A549 (cell line): ENCODE results near the gene FSTL5. TPM values are rescaled to one million over a fixed set of nuclear protein-coding genes. Genes with fewer than 3 reads are reported as not detected.

ENCODE experiments used
- ATAC-seq, 2 experiments: fragments of 200-7000 bp in 1 of 2; fragments of >200 bp in 1 of 2; cut with Nextera tagmentation in 1 of 2; cut with Tn5 transposase in 1 of 2; 3 replicates each; pipeline versions ENCODE4 v1.8.0 to v1.9.1; 2018 to 2020; ENCODE audit warnings: mild to moderate bottlenecking in 1 of 2, moderate library complexity in 1 of 2
- CTCF ChIA-PET: fragments of 300-600 bp; sonication (Branson Sonifier 250); formaldehyde crosslinking; extraction: SDS; loops from one replicate; lab custom pipeline; 2021; ENCODE audit warnings: antibody characterized with exemption, inconsistent platforms; lab: Yijun Ruan, JAX
- POLR2A ChIA-PET: fragments of 350-600 bp; formaldehyde crosslinking; extraction: SDS; loops from one replicate; lab custom pipeline; 2021; ENCODE audit warnings: antibody characterized with exemption, inconsistent platforms; lab: Yijun Ruan, JAX
- DNase-seq, 2 experiments: peaks; one replicate each; pipeline versions ENCODE4 v3.0.0 to v3.0.0-alpha.2; 2011 to 2016; ENCODE audit warnings: low read depth in 1 of 2, low spot score in 1 of 2
- FAIRE-seq: peaks from 2 replicates; lab custom pipeline; 2011; peaks lifted over from hg19 to GRCh38; lab: Jason Lieb, UNC
- H3K27ac ChIP-seq, 2 experiments: fragments of >200 bp; sonication (Bioruptor Twin); formaldehyde crosslinking; 3 replicates each; pipeline ENCODE4 v1.5.1; 2016 to 2017
- H3K4me1 ChIP-seq: fragments of >200 bp; sonication (Bioruptor Twin); formaldehyde crosslinking; 3 replicates; pipeline ENCODE4 v1.6.1; 2016
- H3K4me2 ChIP-seq: fragments of >200 bp; sonication (Bioruptor Twin); formaldehyde crosslinking; 3 replicates; pipeline ENCODE4 v1.6.1; 2016
- H3K4me3 ChIP-seq: fragments of >200 bp; sonication (Bioruptor Twin); formaldehyde crosslinking; 3 replicates; pipeline ENCODE4 v1.5.1; 2016
- H3K9me3 ChIP-seq: fragments of >200 bp; sonication (Bioruptor Twin); formaldehyde crosslinking; 3 replicates; pipeline ENCODE4 v1.6.1; 2016
- CBX8 ChIP-seq: fragments of 200-600 bp; sonication (generic); IDR thresholded peaks from 2 replicates; pipeline ENCODE4 v1.6.1; 2016
- CHD2 ChIP-seq: fragments of 150-350 bp; IDR thresholded peaks from 2 replicates; pipeline ENCODE4 v1.6.1; 2014; ENCODE audit warnings: low read length; ENCODE audit not compliant: partially characterized antibody
- CHD4 ChIP-seq: fragments of 200-600 bp; sonication (generic); IDR thresholded peaks from 2 replicates; pipeline ENCODE4 v1.6.1; 2016; ENCODE audit warnings: antibody characterized with exemption, mild to moderate bottlenecking, borderline replicate concordance
- EHF ChIP-seq: fragments of 250-450 bp; sonication (Bioruptor Pico); IDR thresholded peaks from 2 replicates; pipeline ENCODE4 v1.5.0; 2020; ENCODE audit warnings: mild to moderate bottlenecking
- EP300 ChIP-seq, 2 experiments: fragments of >200 bp; sonication (Bioruptor Twin); formaldehyde crosslinking; IDR thresholded peaks; 2 replicates in 1 of 2; 3 replicates in 1 of 2; pipeline ENCODE4 v1.6.1; 2016 to 2017
- FOXS1 ChIP-seq: fragments of 250-450 bp; sonication (Bioruptor Pico); IDR thresholded peaks from 2 replicates; pipeline ENCODE4 v1.5.0; 2020; ENCODE audit warnings: mild to moderate bottlenecking, moderate library complexity
- GATA3 ChIP-seq: IDR thresholded peaks from 2 replicates; pipeline ENCODE4 v1.6.1; 2012; ENCODE audit warnings: borderline replicate concordance
- HDAC2 ChIP-seq: fragments of 200-600 bp; sonication (generic); IDR thresholded peaks from 2 replicates; pipeline ENCODE4 v1.6.1; 2016
- HOXB5 ChIP-seq: fragments of 250-450 bp; sonication (Bioruptor Pico); IDR thresholded peaks from 2 replicates; pipeline ENCODE4 v1.5.0; 2020; ENCODE audit warnings: mild to moderate bottlenecking, moderate library complexity
- JUNB ChIP-seq: fragments of >200 bp; sonication (Bioruptor Twin); formaldehyde crosslinking; IDR thresholded peaks from 2 replicates; pipeline ENCODE4 v1.6.1; 2016
- MAZ ChIP-seq: fragments of 150-350 bp; IDR thresholded peaks from 2 replicates; pipeline ENCODE4 v1.6.1; 2014; ENCODE audit warnings: antibody characterized with exemption, low read depth, low read length, borderline replicate concordance
- MYC ChIP-seq: IDR thresholded peaks from 2 replicates; pipeline ENCODE4 v1.6.1; 2012; ENCODE audit warnings: mild to moderate bottlenecking, inconsistent platforms, low read length, improper control_type of control experiment, borderline replicate concordance
- NPAS2 ChIP-seq: fragments of 250-450 bp; sonication (Bioruptor Pico); IDR thresholded peaks from 2 replicates; pipeline ENCODE4 v1.8.0; 2022; ENCODE audit warnings: mild to moderate bottlenecking, moderate library complexity, borderline replicate concordance
- NR3C1 ChIP-seq: fragments of >200 bp; sonication (Bioruptor Twin); formaldehyde crosslinking; IDR thresholded peaks from 3 replicates; pipeline ENCODE4 v1.6.1; 2017
- PHF8 ChIP-seq: fragments of 200-600 bp; sonication (generic); IDR thresholded peaks from 2 replicates; pipeline ENCODE4 v1.6.1; 2016; ENCODE audit warnings: low read depth, mild to moderate bottlenecking, antibody characterized with exemption, moderate library complexity, borderline replicate concordance
- POLR2AphosphoS2 ChIP-seq: conservative IDR thresholded peaks from 2 replicates; pipeline ENCODE4 v1.6.1; 2012; ENCODE audit warnings: low read length, improper control_type of control experiment, inconsistent platforms
- SMC3 ChIP-seq: fragments of >200 bp; sonication (Bioruptor Twin); formaldehyde crosslinking; IDR thresholded peaks from 3 replicates; pipeline ENCODE4 v1.6.1; 2018; ENCODE audit warnings: inconsistent platforms
- TFCP2L1 ChIP-seq: fragments of 250-450 bp; sonication (Bioruptor Pico); IDR thresholded peaks from 2 replicates; pipeline ENCODE4 v1.5.0; 2021; ENCODE audit warnings: mild to moderate bottlenecking
- ZC3H11A ChIP-seq: fragments of 450-650 bp; IDR thresholded peaks from 2 replicates; pipeline ENCODE4 v1.6.1; 2014; ENCODE audit warnings: antibody characterized with exemption, mild to moderate bottlenecking
- ZSCAN20 ChIP-seq: fragments of 250-450 bp; sonication (Bioruptor Pico); IDR thresholded peaks from 2 replicates; pipeline ENCODE4 v1.8.0; 2022; ENCODE audit warnings: mild to moderate bottlenecking, moderate library complexity
- WGBS: methylation state at CpG from one replicate; pipeline ENCODE4 v1.1.6; 2017; ENCODE audit errors: missing lambda C conversion rate; 5-methylcytosine and 5-hydroxymethylcytosine counted together
- polyA plus RNA-seq, 4 experiments: library from polyadenylated mRNA; depleted of rRNA in 3 of 4; stranded (reverse); fragments of >200 nt; fragmentation: RNase III in 1 of 4; extraction: RNeasy Plus Mini Kit Qiagen cat#74134 plus additional on column Dnase treatment in 1 of 4; gene quantifications; 2 replicates in 3 of 4; 3 replicates in 1 of 4; pipeline ENCODE4 v1.2.3, GENCODE V29; 2011 to 2017
- TF ChIP-seq, protein P1 (sequence below): fragments of >200 bp; sonication (Bioruptor Twin); formaldehyde crosslinking; IDR thresholded peaks from 3 replicates; pipeline ENCODE4 v1.5.1; 2016
- TF ChIP-seq, protein P2 (sequence below): fragments of >200 bp; sonication (Bioruptor Twin); formaldehyde crosslinking; IDR thresholded peaks from 3 replicates; pipeline ENCODE4 v1.6.1; 2016
- TF ChIP-seq, protein P3 (sequence below): fragments of 450-650 bp; IDR thresholded peaks from 2 replicates; pipeline ENCODE4 v1.6.1; 2014; ENCODE audit warnings: antibody characterized with exemption

FSTL5 gene
- polyA plus RNA-seq, 2 of the 4 experiments (the other 2 are of a cell fraction), result 0.06 to 0.10 TPM

DNA sequence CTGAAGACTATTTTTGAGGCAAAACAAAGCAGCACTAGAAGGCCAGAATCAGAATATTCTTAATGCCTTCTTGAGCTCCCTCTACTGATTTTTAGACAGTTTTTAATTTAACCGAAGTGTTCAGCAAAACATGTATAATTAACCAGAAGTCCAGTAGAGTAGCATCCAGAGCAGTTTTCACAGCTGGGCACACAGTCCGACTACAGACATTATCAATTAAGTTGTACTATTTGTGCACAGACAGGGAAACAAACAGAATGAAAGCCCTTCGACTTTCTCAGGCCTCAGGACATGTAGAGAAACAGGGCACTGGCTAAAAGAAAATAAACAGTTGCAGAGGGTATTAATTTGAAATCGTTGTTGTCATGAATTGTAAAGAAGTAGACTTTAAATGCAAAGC lies 11.9 kb downstream of the FSTL5 start (continued):
- TF ChIP-seq ZC3H11A, result no peak
- no peak for TF ChIP-seq TFCP2L1
- no peak for TF ChIP-seq JUNB
- TF ChIP-seq, protein P1, sequence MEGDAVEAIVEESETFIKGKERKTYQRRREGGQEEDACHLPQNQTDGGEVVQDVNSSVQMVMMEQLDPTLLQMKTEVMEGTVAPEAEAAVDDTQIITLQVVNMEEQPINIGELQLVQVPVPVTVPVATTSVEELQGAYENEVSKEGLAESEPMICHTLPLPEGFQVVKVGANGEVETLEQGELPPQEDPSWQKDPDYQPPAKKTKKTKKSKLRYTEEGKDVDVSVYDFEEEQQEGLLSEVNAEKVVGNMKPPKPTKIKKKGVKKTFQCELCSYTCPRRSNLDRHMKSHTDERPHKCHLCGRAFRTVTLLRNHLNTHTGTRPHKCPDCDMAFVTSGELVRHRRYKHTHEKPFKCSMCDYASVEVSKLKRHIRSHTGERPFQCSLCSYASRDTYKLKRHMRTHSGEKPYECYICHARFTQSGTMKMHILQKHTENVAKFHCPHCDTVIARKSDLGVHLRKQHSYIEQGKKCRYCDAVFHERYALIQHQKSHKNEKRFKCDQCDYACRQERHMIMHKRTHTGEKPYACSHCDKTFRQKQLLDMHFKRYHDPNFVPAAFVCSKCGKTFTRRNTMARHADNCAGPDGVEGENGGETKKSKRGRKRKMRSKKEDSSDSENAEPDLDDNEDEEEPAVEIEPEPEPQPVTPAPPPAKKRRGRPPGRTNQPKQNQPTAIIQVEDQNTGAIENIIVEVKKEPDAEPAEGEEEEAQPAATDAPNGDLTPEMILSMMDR, result no peak
- TF ChIP-seq CBX8, result no peak
- no peak for TF ChIP-seq GATA3
- TF ChIP-seq HOXB5 (CRISPR knock-in tag), result no peak

DNA sequence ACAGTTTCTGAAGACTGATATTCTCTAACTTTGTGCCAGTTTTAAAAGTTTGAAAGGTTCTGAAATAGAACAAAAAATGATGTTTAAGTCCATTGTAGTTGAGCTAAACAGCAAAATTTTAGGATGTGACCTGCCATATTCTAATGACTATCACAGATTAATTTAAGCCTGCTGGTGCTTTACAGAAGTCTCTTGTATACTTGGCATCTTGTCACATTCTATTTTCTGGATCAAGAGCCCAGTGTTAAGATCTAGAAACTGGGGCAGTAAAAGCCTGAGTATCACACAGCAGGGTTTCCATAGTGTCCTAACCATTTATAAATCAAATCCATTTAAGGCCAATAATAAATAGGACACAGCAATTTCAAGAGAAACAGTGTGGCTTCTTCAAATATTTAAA lies 12.4 kb downstream of the FSTL5 start:
- H3K4me2 ChIP-seq, result no peak overlapping the region
- no peaks in the 10 kb centered on the region for H3K9me3 ChIP-seq
- FAIRE-seq, result no peak
- no peak for TF ChIP-seq NPAS2 (CRISPR knock-in tag)
- TF ChIP-seq CHD2, result no peak
- no peak for TF ChIP-seq NR3C1
- TF ChIP-seq ZSCAN20, result no peak
- no peak for TF ChIP-seq FOXS1 (CRISPR knock-in tag)
- TF ChIP-seq POLR2AphosphoS2, result no peak
- TF ChIP-seq, protein P2, sequence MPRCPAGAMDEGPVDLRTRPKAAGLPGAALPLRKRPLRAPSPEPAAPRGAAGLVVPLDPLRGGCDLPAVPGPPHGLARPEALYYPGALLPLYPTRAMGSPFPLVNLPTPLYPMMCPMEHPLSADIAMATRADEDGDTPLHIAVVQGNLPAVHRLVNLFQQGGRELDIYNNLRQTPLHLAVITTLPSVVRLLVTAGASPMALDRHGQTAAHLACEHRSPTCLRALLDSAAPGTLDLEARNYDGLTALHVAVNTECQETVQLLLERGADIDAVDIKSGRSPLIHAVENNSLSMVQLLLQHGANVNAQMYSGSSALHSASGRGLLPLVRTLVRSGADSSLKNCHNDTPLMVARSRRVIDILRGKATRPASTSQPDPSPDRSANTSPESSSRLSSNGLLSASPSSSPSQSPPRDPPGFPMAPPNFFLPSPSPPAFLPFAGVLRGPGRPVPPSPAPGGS, result no peak
- TF ChIP-seq HDAC2, result no peak
- TF ChIP-seq CHD4, result no peak
- TF ChIP-seq MAZ, result no peak
- TF ChIP-seq SMC3, result no peak
- no peak for TF ChIP-seq MYC
- no peak for TF ChIP-seq PHF8
- no peak for TF ChIP-seq EP300 (IDR thresholded peaks at IDR 0.05)
- TF ChIP-seq, protein P3, sequence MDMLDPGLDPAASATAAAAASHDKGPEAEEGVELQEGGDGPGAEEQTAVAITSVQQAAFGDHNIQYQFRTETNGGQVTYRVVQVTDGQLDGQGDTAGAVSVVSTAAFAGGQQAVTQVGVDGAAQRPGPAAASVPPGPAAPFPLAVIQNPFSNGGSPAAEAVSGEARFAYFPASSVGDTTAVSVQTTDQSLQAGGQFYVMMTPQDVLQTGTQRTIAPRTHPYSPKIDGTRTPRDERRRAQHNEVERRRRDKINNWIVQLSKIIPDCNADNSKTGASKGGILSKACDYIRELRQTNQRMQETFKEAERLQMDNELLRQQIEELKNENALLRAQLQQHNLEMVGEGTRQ, result no peak
- H3K4me1 ChIP-seq, result no peaks in the 10 kb centered on the region
- H3K27ac ChIP-seq, result no peak overlapping the region
- ChIA-PET CTCF (no interaction called here), POLR2A (no interaction called here)
- no peak for DNase-seq
- H3K4me3 ChIP-seq, result no peak overlapping the region
- no peak for ATAC-seq

DNA sequence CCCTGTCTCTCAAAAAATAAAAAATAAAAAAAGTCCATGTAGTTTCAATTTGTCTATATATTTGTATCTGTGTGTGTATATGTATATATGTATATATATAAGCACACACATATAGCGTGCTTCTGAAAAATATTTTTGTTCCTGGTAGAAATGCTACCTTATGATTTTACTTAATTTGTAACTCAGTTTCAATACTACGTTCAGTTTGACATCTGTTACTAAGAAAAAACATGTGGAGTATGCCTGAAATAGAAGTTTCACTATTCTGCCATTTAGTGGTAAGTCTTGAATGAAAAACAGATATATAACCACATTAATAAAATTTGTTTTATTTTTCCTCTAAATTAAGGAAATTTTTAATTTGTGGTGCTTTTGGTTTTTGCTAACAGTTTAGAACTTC lies 14.2 kb downstream of the FSTL5 start:
- FAIRE-seq, result no peak
- H3K9me3 ChIP-seq, result no peaks in the 10 kb centered on the region
- ChIA-PET CTCF (no interaction called here), POLR2A (no interaction called here)
- WGBS, result 50% methylated on average over 2 of the region's 2 CpGs
- no peak for DNase-seq
- H3K4me2 ChIP-seq, result no peak overlapping the region
- no peak for ATAC-seq
- TF ChIP-seq EHF (CRISPR knock-in tag), result no peak
- no peak overlapping the region for H3K27ac ChIP-seq
- H3K4me1 ChIP-seq, result no peaks in the 10 kb centered on the region
- H3K4me3 ChIP-seq, result no peak overlapping the region
